Myocyte (in vitro differentiated cells): Measurements from ENCODE around the gene EMILIN2. TPM values are rescaled to one million over a fixed set of nuclear protein-coding genes. Genes with fewer than 3 reads are reported as not detected.

ENCODE experiments used
- DNase-seq: peaks from one replicate; pipeline ENCODE4 v3.0.0-alpha.2; 2012; ENCODE audit warnings: low read depth
- total RNA-seq: library from RNA; depleted of rRNA; stranded (reverse); fragments of >200 nt; gene quantifications from 2 replicates; pipeline ENCODE4 v1.2.3, GENCODE V29; 2014

The EMILIN2 gene
- total RNA-seq, 1 donor from 2014 or later: 1.6 TPM

DNA sequence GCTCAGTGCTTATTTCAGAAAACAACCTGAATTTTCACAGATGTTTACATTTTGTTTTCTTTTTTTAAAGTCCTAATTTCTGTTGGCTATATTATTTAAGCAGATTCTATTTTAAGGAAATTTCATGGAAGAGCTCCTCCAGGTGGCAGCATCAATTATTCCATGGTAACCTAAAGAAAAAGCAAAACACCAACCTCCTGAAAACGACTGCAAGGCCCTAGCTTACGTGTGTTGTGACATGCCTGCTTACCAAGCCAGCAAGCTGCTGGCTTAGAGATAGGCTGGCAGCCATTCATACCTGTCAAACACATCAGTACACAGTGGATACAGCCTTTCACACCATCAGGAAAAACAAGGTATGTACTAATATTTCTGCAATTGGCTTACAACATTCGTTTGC lies 101.2 kb downstream of the EMILIN2 start:
- DNase-seq: no peak

DNA sequence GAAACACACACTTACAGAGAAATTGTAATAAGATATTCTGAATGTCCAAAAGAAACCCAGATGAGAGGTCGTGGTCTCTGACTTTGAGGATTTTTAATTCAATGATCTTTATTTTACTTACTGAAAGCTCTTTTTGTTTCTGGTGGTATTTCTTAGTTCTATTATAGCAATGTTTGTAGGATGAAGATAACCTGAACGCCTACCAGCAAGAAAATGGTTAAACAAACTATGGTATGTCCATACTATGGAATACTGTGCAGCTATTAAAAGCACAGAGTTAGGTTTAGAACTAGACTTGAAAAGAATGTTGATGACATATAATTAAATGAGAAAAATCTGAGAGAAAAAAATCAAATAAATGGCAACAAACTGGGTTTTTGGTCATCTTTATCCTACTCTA lies 105.8 kb downstream of the EMILIN2 start:
- DNase-seq: no peak

DNA sequence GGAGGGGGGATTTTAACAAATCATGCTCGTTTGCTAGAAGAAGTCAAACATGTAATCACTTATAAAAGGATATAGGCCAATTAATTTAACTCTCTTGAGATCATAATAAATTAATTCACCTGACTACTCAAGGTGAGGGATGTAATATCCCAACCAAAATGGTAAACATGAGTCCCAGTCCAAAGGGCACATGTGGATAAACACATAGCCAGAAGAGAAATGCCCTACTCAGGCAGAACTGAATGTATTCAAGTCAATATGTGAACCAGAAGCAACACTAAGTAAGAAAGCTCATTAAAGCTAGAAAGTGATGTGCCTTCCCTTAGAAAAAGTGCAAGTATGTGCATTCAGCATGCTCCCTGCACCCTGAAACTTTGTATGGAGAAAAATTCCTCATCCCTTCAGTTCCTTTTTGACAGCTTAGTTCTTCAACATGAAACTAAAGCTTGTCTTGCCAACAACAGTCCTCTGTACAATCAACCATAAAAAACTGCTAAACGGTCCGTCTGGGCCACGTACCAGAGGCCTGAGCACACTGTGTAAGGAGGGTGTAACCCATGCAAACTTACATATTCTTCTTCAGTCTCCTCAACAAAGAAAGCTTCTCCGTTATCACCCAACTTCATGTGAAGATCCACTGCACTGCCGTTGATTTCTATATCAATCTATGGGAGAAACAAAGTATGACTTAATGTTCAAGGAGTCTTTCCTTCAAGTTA lies 107.3 kb downstream of the EMILIN2 start:
- no peak for DNase-seq

DNA sequence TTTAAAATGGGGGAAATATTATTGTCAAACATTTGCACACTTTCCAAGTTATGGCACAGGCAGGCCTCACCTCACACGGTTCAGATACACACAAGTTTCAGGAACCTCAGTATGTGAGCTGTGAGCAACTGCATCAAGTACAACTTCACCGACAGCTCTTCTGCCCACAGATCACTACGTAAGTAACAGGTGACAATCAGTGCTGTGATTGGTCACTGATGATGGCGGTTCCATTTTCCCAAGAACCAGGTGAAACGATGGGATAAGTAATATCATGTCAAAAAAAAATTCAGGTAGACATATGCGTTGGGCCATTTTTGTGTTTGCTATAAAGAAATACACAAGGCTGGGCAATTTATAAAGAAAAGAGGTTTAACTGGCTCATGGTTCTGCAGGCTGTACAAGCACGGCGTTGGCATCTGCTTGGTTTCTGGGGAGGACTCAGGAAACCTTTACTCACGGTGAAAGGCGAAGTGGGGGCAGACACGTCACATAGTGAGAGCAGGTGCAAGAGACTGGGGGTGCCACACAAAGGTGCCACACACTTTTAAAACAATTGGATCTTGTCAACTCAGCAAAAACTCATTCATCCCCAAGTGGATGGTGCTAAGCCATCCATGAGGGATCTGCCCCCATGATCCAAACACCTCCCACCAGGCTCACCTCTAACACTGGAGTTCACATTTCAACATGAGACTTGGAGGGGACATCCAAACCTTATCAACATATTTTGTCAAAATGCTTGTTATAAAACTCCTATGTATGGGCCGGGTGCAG lies 108.3 kb downstream of the EMILIN2 start:
- no peak for DNase-seq

DNA sequence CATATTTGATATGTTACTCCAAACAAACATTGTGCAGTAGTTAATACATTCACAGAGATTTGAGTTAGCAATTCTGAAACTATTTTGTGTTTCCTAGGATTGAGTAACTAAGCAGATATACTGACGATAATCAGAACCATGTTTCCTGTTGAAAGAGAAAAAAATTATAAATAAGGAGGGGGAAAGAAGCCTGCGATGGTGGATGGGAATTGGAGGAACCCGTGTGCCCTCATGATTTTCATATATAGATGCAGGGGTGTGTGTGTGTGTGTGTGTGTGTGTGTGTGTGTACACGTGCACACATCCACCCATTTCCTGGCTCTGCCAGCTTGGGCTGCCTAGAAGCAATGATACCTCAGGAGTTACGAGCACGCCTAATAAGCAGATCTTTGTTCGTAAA lies 109.2 kb downstream of the EMILIN2 start:
- DNase-seq: no peak

DNA sequence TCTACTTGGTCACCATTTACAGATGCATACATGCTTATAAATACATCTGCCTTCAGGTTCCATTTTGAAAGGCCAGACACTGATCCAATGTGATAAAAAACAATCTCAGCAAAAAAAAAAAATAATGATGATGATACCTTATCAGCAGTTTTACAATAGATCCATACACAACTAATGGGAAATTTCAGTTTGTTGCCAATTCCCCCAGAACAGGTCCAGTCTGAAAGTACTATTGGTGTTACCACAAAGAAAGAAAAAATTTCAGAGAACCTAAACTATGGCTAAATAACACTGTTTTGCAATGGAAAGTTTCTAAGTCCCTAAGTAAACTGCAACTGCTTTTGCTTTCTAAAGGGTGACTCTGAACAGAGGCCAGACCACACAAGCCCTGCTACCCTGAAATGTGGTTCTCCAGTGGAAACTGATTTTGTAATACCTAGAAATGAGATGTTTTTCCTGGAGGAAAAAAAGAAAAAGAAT lies 112.1 kb downstream of the EMILIN2 start:
- DNase-seq: no peak

DNA sequence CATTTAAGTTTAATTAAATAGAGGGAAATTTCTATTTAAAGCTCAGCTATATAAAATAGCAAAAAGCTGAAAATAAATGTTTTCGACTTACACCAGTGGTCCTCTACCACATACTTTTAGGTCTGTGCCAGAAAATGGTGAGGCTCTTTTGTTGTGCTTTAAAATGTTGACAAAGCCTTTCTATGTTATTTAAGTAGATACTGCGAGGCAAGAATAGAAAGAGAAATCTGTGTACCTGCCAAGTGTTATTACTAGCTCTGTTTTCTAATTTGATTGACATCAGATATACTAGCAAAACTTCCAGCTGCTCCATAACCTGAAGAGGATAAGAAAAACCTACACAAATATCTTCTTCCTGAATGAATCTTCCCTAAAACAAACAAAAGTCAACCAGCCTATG lies 112.5 kb downstream of the EMILIN2 start:
- DNase-seq: no peak

DNA sequence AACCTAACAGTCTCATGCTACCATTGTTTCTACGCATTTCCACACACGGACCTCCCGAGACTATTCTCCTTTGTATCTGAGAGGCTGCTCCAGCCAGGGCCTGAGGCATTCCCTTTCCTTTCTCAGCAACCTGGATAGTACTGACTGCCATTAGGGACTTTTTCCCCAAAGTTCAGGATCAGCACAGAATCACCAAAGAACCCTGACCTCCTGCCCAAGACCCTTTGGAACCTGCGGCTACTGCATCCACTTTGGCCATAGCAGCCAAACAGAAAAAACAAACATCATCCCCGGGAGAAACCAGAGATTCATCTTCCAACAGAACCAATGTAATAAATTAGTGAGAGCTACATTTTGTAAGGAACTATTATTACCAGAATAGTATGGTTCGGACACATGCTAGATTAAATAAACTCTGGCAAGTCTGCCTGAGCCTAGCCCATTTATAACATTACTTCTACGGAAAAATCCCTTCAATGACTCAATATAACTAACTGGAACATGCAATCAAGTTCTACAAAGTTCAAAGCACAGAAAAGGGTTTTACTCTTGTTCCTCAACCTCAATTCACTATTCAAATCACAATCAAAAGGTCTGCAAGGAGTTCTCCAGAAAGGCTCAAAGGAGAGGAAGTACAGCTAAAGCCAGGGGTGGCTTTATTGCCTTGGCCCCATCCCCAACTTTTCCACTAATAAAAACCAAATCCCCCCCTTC lies 114.3 kb downstream of the EMILIN2 start:
- DNase-seq: no peak

DNA sequence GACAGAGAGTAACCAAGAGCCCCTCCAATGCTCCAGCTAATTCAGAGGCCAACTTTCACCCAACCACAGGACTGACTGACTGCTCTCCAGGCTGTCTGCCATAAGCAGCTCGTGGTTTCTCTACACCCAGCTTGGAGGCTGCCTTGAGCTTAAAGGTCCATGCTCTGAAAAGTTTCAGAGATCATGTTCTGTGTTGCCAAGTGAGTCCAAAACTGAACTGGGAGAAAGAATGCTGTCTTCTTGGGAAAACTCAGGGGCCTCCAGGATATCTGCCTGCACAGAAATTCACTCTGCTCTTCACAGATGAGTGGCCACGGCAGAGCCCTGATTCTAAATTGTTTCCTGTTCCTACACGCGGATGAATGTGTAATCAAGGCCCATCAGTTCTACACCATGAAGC lies 115.0 kb downstream of the EMILIN2 start:
- DNase-seq: peak; percentile 74

DNA sequence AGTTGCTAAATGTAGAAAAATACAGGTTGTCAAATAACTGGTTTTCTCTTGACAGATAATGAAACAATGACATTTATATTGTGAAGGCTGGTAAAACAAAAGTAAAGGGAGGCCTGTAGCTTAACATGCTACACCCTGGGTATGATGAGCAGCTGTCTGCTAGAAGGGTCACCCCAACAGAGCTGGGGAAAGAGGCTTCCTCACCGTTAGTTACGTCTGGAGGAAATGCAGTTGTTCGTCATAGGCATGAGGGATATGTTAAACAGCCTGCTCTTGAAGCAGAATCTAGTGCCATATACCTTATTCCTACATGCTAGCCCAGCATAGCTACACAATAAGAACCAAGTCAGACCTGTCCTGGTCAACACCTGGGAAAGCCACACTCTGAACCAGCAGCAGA lies 116.2 kb downstream of the EMILIN2 start:
- no peak for DNase-seq

DNA sequence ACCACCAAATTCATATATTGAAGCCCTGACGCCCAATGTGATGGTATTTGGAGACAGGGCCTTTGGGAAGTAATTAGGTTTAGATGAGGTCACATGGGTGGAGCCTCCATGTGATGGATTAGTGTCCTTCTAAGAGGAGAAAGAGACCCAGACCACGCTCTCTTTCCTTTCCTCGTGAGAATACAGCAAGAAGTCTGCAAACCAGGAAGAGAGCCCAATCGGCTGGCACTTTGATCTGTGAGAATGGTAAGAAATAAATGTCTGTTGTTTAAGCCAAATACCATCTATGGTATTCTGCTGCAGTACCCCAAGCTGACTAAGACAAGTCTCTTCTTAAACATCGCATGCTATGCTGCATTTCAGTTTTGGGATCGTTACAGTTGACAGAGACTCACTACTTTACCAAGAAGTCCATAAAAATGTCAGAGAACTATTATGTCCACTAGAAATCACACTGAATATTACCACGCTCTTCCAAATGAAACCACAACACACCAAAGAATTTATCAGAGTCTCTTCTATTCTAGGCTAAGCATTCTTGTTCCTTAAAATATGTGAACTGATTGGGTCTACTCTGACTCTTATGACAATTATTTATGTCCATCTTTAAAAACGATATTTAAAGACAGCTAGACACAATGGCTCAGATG lies 117.7 kb downstream of the EMILIN2 start:
- DNase-seq: no peak

Other genes with a start within 250 kb of the EMILIN2 start
- gene SMCHD1, start 191.3 kb upstream of the EMILIN2 start, total RNA-seq: 36.6 and 37.9 TPM in 2 replicates
- gene LPIN2, start 166.1 kb downstream of the EMILIN2 start, total RNA-seq: 22.9 and 28.7 TPM in 2 replicates